ENCODE results near the gene AKAP5. TPM values are rescaled to one million over a fixed set of nuclear protein-coding genes. Genes with fewer than 3 reads are reported as not detected.

The AKAP5 gene
- total RNA-seq, 1 experiment from 2014 or later, result 0.14 TPM

GRCh38 chr14:64503434-64504309, 38.4 kb downstream of the AKAP5 start, which contains the start of gene ZBTB25:
ZBTB25 (minus strand) TSS chr14:64503838; CDS start chr14:64490533, 13,305 bp downstream.
- peaks cover 51% of the 10 kb centered on the region for H3K4me1 Mint-ChIP-seq (ENCODE audit: insufficient read depth, unreplicated experiment)

GRCh38 chr14:64504310-64504896, 39.1 kb downstream of the AKAP5 start, which contains the start of gene ZBTB1:
ZBTB1 (plus strand) TSS chr14:64504770; CDS start chr14:64521505, 16,735 bp downstream.
- peaks cover 51% of the 10 kb centered on the region for H3K4me1 Mint-ChIP-seq (ENCODE audit: insufficient read depth, unreplicated experiment)
- BruUV-seq (replicated peaks), result no TSS peak

More at GRCh38 chr14:64503434-64504309, 38.4 kb downstream of the AKAP5 start, which contains the start of gene ZBTB25:
- no peaks in the 10 kb centered on the region for H3K9me3 Mint-ChIP-seq (ENCODE audit: unreplicated experiment)
- peaks cover 31% of the 10 kb centered on the region for H3K36me3 Mint-ChIP-seq (ENCODE audit: insufficient read depth, unreplicated experiment)
- BruUV-seq (replicated peaks), result no TSS peak
- intact Hi-C loops (cut with micrococcal nuclease), result loop anchor here (1.0 to 10.0 kb wide), 3 partner anchors 37 to 259 kb away; partner anchors contain the start of gene HSPA2
- H3K27me3 Mint-ChIP-seq (ENCODE audit: insufficient read depth, unreplicated experiment), result no peaks in the 10 kb centered on the region
- DNase-seq (ENCODE audit: unreplicated experiment), result peak; percentile 90
- peak within 1 kb of the TSS; percentile 83 for H3K4me3 Mint-ChIP-seq (ENCODE audit: unreplicated experiment)
- CTCF ChIA-PET, result interaction anchor here (0.8 to 2.0 kb wide), 3 partner anchors 19 to 133 kb away, joined by 3 to 10 read pairs (median 4); no protein-coding TSS in a partner anchor
- H3K27ac Mint-ChIP-seq (ENCODE audit: low read depth, unreplicated experiment), result peak within 1 kb of the TSS; percentile 98
- POLR2A ChIA-PET, result interaction anchor here (0.7 to 5.4 kb wide), 42 partner anchors 10 to 589 kb away, joined by 3 to 36 read pairs (median 6); partner anchors contain the start of genes HSPA2, MTHFD1 and PLEKHG3
- TF ChIP-seq CTCF (IDR thresholded peaks at IDR 0.05; ENCODE audit: unreplicated experiment), result no peak

GRCh38 chr14:64504897-64505794, 39.8 kb downstream of the AKAP5 start:
- Mint-ChIP-seq H3K9me3 (ENCODE audit: unreplicated experiment) (no peaks in the 10 kb centered on the region), H3K36me3 (ENCODE audit: insufficient read depth, unreplicated experiment) (peaks cover 33% of the 10 kb centered on the region), H3K27me3 (ENCODE audit: insufficient read depth, unreplicated experiment) (no peaks in the 10 kb centered on the region), H3K4me1 (ENCODE audit: insufficient read depth, unreplicated experiment) (peaks cover 48% of the 10 kb centered on the region), H3K27ac (ENCODE audit: low read depth, unreplicated experiment) (peak overlapping the region; percentile 98), H3K4me3 (ENCODE audit: unreplicated experiment) (peak overlapping the region; percentile 83)
- peak; percentile 93 for DNase-seq (ENCODE audit: unreplicated experiment)
- intact Hi-C loops (cut with micrococcal nuclease), result loop anchor here (5.0 to 10.0 kb wide), 2 partner anchors 160 to 257 kb away; no protein-coding TSS in a partner anchor
- ChIA-PET CTCF (interaction anchor here (0.5 to 1.3 kb wide), 2 partner anchors 132 to 363 kb away, joined by 3 to 6 read pairs; no protein-coding TSS in a partner anchor), POLR2A (interaction anchor here (0.6 to 5.4 kb wide), 39 partner anchors 9 to 863 kb away, joined by 3 to 35 read pairs (median 4); partner anchors contain the start of genes HSPA2, MTHFD1, PLEKHG3 and WDR89)
- no peak for TF ChIP-seq CTCF (IDR thresholded peaks at IDR 0.05; ENCODE audit: unreplicated experiment)
- no TSS peak for BruUV-seq (replicated peaks)

More at GRCh38 chr14:64504310-64504896, 39.1 kb downstream of the AKAP5 start, which contains the start of gene ZBTB1:
- peak; percentile 87 for DNase-seq (ENCODE audit: unreplicated experiment)
- H3K36me3 Mint-ChIP-seq (ENCODE audit: insufficient read depth, unreplicated experiment), result peaks cover 31% of the 10 kb centered on the region
- ChIA-PET CTCF (interaction anchor here (2.0 kb wide), 1 partner anchor 132 kb away, joined by 10 read pairs; no protein-coding TSS in a partner anchor), POLR2A (interaction anchor here (0.6 to 5.4 kb wide), 28 partner anchors 8 to 452 kb away, joined by 3 to 35 read pairs (median 6); partner anchors contain the start of genes HSPA2, MTHFD1 and PLEKHG3)
- no peaks in the 10 kb centered on the region for H3K27me3 Mint-ChIP-seq (ENCODE audit: insufficient read depth, unreplicated experiment)
- no peak for TF ChIP-seq CTCF (IDR thresholded peaks at IDR 0.05; ENCODE audit: unreplicated experiment)
- H3K4me3 Mint-ChIP-seq (ENCODE audit: unreplicated experiment), result peak within 1 kb of the TSS; percentile 83
- intact Hi-C loops (cut with micrococcal nuclease), result loop anchor here (5.0 to 10.0 kb wide), 2 partner anchors 160 to 258 kb away; no protein-coding TSS in a partner anchor
- H3K27ac Mint-ChIP-seq (ENCODE audit: low read depth, unreplicated experiment), result peak within 1 kb of the TSS; percentile 98
- H3K9me3 Mint-ChIP-seq (ENCODE audit: unreplicated experiment), result no peaks in the 10 kb centered on the region
